ENCODE measurements around the gene MRPS31. TPM values are rescaled to one million over a fixed set of nuclear protein-coding genes. Genes with fewer than 3 reads are reported as not detected.

Gene MRPS31

GRCh38 chr13:40680659-40681323 lies 90.2 kb downstream of the MRPS31 start:
- H3K4me3 ChIP-seq (ENCODE audit: insufficient read depth in 1 of 2, low read depth in 1 of 2, low read length in 2 of 2) = no peak overlapping the region
- H2AFZ ChIP-seq (ENCODE audit: low read depth, low read length) = no peak overlapping the region
- no peak overlapping the region for H2BK15ac ChIP-seq (ENCODE audit: low read depth, poor library complexity, severe bottlenecking)
- H3K79me1 ChIP-seq (replicated peaks; ENCODE audit: low read length, poor library complexity, severe bottlenecking) = no peaks in the 10 kb centered on the region
- H2BK120ac ChIP-seq (ENCODE audit: low read depth, low read length) = no peak overlapping the region
- no peak overlapping the region for H4K8ac ChIP-seq (ENCODE audit: low read length)
- H3K4ac ChIP-seq (ENCODE audit: low read depth in 1 of 2, low read length in 2 of 2) = no peak overlapping the region
- H3K27me3 ChIP-seq (ENCODE audit: control insufficient read depth in 1 of 2, insufficient read depth in 1 of 2, low read length in 2 of 2) = no peaks in the 10 kb centered on the region
- H3K9ac ChIP-seq (ENCODE audit: low read length) = no peak overlapping the region
- H3K27ac ChIP-seq (ENCODE audit: low read length, poor library complexity, severe bottlenecking) = no peak overlapping the region
- no peak overlapping the region for H2BK5ac ChIP-seq (ENCODE audit: low read depth, low read length, poor library complexity, severe bottlenecking)
- 65% methylated on average over 6 of the region's 7 CpGs for WGBS
- H3K23ac ChIP-seq (ENCODE audit: low read length in 2 of 2) = no peak overlapping the region
- no peaks in the 10 kb centered on the region for H3K9me3 ChIP-seq (ENCODE audit: control insufficient read depth, low read length)
- H2AK5ac ChIP-seq (ENCODE audit: low read length, severe bottlenecking) = no peak overlapping the region
- H3K36me3 ChIP-seq (ENCODE audit: control insufficient read depth in 1 of 2, insufficient read depth in 2 of 2, low read depth in 1 of 2, low read length in 2 of 2) = no peaks in the 10 kb centered on the region
- H3K18ac ChIP-seq (ENCODE audit: low read depth in 1 of 2, low read length in 2 of 2) = no peak overlapping the region
- no peak overlapping the region for H2BK12ac ChIP-seq (ENCODE audit: low read length in 2 of 2)
- no peak overlapping the region for H4K91ac ChIP-seq (ENCODE audit: low read length)
- no peak overlapping the region for H3K14ac ChIP-seq (ENCODE audit: low read length in 2 of 2)
- no peak overlapping the region for H3K4me2 ChIP-seq (ENCODE audit: low read length, poor library complexity, severe bottlenecking)
- DNase-seq = no peak
- no peaks in the 10 kb centered on the region for H3K4me1 ChIP-seq (ENCODE audit: control insufficient read depth, insufficient read depth, low read depth, low read length)

GRCh38 chr13:40679480-40679985 lies 91.5 kb downstream of the MRPS31 start:
- H2BK12ac ChIP-seq (ENCODE audit: low read length in 2 of 2) = no peak overlapping the region
- H3K79me1 ChIP-seq (replicated peaks; ENCODE audit: low read length, poor library complexity, severe bottlenecking) = no peaks in the 10 kb centered on the region
- H3K4me1 ChIP-seq (ENCODE audit: control insufficient read depth, insufficient read depth, low read depth, low read length) = no peaks in the 10 kb centered on the region
- 87% methylated on average over 5 of the region's 6 CpGs for WGBS
- no peak overlapping the region for H3K4me2 ChIP-seq (ENCODE audit: low read length, poor library complexity, severe bottlenecking)
- no peak overlapping the region for H4K8ac ChIP-seq (ENCODE audit: low read length)
- no peak overlapping the region for H3K4me3 ChIP-seq (ENCODE audit: insufficient read depth in 1 of 2, low read depth in 1 of 2, low read length in 2 of 2)
- no peaks in the 10 kb centered on the region for H3K36me3 ChIP-seq (ENCODE audit: control insufficient read depth in 1 of 2, insufficient read depth in 2 of 2, low read depth in 1 of 2, low read length in 2 of 2)
- no peak overlapping the region for H3K18ac ChIP-seq (ENCODE audit: low read depth in 1 of 2, low read length in 2 of 2)
- no peak overlapping the region for H3K23ac ChIP-seq (ENCODE audit: low read length in 2 of 2)
- H3K27me3 ChIP-seq (ENCODE audit: control insufficient read depth in 1 of 2, insufficient read depth in 1 of 2, low read length in 2 of 2) = no peaks in the 10 kb centered on the region
- DNase-seq = no peak
- no peaks in the 10 kb centered on the region for H3K9me3 ChIP-seq (ENCODE audit: control insufficient read depth, low read length)
- no peak overlapping the region for H3K27ac ChIP-seq (ENCODE audit: low read length, poor library complexity, severe bottlenecking)
- no peak overlapping the region for H2BK120ac ChIP-seq (ENCODE audit: low read depth, low read length)
- H2AK5ac ChIP-seq (ENCODE audit: low read length, severe bottlenecking) = no peak overlapping the region
- no peak overlapping the region for H2BK5ac ChIP-seq (ENCODE audit: low read depth, low read length, poor library complexity, severe bottlenecking)
- H3K9ac ChIP-seq (ENCODE audit: low read length) = no peak overlapping the region
- no peak overlapping the region for H4K91ac ChIP-seq (ENCODE audit: low read length)
- H2BK15ac ChIP-seq (ENCODE audit: low read depth, poor library complexity, severe bottlenecking) = no peak overlapping the region
- no peak overlapping the region for H3K4ac ChIP-seq (ENCODE audit: low read depth in 1 of 2, low read length in 2 of 2)
- H2AFZ ChIP-seq (ENCODE audit: low read depth, low read length) = no peak overlapping the region
- peak overlapping the region in 1 of 2 experiments; percentile 15 for H3K14ac ChIP-seq (ENCODE audit: low read length in 2 of 2)

Small RNAs within 50 kb of the gene (small RNA-seq; reads per million reads assigned to genes)
- gene MIR320D1 (ENCODE audit: low read depth) (not detected), gene MIR621 (ENCODE audit: low read depth) (not detected), gene RF00017 (ENCODE audit: low read depth) (not detected)
